LNCAP (cell line): ENCODE data around the gene MLX.

Source experiments
- TF ChIP-seq, protein P1 (sequence below): fragments of 450-650 bp; IDR thresholded peaks from 2 replicates; pipeline ENCODE4 v1.5.1; 2017; ENCODE audit warnings: mild to moderate bottlenecking

Gene MLX

GRCh38 chr17:42555122-42555622 lies 11.7 kb upstream of the MLX start:
- TF ChIP-seq, protein P1, sequence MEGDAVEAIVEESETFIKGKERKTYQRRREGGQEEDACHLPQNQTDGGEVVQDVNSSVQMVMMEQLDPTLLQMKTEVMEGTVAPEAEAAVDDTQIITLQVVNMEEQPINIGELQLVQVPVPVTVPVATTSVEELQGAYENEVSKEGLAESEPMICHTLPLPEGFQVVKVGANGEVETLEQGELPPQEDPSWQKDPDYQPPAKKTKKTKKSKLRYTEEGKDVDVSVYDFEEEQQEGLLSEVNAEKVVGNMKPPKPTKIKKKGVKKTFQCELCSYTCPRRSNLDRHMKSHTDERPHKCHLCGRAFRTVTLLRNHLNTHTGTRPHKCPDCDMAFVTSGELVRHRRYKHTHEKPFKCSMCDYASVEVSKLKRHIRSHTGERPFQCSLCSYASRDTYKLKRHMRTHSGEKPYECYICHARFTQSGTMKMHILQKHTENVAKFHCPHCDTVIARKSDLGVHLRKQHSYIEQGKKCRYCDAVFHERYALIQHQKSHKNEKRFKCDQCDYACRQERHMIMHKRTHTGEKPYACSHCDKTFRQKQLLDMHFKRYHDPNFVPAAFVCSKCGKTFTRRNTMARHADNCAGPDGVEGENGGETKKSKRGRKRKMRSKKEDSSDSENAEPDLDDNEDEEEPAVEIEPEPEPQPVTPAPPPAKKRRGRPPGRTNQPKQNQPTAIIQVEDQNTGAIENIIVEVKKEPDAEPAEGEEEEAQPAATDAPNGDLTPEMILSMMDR, result no peak

DNA sequence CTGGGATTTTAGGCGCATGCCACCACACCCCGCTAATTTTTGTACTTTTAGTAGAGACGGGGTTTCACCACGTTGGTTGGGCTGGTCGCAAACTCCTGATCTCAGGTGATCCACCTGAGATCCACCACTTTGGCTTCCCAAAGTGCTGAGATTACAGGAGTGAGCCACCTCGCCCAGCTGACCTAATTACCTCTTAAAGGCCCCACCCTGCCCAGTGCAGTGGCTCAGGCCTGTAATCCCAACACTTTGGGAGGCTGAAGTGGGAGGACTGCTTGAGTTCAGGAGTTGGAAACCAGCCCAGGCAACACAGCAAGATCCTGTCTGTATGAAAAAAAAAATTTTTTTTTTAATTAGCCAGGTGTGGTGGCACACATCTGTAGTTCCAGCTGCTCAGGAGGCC lies 7.8 kb upstream of the MLX start:
- TF ChIP-seq, protein P1, result no peak

DNA sequence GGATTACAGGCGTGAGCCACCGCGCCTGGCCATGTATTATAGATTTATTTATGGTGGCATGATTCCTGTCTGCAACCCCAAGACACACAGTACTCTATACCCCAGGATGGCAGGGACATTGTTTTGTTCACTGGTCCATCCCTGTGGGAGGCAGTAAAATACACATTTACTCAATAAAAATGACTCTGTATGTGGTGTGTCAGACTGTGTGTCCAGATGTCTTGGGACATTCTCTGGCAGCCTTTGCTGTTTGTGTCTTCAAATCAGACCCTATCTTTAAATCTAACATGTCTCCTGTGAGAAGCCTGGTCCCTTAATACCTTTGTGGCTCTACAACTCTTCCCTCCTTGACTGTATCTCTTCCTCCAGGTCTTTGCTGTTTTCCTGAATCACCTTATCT lies 6.7 kb upstream of the MLX start:
- TF ChIP-seq, protein P1, result no peak

DNA sequence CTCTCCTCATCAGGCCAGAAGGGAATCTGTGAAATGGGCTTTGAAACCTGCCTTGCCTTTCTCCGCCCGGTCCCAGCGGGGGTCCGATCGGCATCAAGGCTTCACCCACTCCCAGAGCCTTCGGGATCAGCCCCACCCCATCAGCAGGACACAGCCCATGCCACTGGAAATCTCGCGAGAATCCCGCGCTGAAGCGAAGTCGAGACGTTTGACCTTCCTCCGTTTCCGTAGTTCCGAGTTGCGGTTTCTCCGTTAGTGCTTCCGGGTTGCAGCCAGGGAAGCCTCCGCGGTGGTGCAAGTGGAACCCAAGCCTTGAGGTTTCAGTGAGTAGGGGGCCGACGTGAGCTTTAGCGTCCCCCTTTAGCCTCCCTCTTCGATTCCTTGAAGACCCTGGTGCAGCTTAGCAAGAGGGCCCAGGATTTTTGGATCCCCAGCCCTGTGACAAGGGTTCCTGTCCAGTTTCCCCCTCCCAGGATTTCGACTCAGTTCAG lies 5.0 kb upstream of the MLX start, which contains the start of gene COASY:
COASY (plus strand) TSS at position 252 of the 491 bp plus-strand sequence. CDS start 475 bp downstream, outside the sequence.
- TF ChIP-seq, protein P1, result no peak

DNA sequence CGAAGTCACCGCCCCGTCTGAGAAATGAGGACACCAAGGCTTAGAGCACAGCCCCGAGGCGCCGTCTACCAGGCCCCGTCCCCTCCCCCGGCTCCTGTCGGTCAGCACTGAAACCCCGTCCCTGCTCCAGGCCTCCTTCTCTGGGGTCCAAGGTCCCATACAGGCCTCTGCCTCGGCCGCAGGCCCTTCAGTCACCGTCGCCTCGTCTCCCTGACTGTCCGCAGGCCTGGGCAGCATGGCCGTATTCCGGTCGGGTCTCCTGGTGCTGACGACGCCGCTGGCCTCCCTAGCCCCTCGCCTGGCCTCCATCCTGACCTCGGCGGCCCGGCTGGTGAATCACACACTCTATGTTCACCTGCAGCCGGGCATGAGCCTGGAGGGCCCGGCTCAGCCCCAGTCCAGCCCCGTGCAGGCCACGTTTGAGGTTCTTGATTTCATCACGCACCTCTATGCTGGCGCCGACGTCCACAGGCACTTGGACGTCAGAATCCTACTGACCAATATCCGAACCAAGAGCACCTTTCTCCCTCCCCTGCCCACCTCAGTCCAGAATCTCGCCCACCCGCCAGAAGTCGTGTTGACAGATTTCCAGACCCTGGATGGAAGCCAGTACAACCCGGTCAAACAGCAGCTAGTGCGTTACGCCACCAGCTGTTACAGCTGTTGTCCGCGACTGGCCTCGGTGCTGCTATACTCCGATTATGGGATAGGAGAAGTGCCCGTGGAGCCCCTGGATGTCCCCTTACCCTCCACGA lies 4.3 kb upstream of the MLX start:
- TF ChIP-seq, protein P1, result no peak

DNA sequence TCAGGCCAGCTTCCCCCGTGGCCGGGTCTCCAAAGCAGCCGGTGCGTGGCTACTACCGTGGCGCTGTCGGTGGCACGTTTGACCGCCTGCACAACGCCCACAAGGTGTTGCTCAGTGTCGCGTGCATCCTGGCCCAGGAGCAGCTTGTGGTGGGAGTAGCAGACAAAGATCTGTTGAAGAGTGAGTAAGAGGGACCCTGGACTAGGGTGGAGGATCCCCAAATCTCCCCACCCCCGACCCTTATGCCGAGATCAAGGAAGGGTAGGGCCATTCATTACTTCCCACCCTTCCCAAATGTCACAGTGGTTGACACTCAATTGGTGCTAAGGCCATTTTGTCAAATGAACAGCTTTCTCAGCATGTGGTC lies 3.8 kb upstream of the MLX start:
- TF ChIP-seq, protein P1, result no peak

DNA sequence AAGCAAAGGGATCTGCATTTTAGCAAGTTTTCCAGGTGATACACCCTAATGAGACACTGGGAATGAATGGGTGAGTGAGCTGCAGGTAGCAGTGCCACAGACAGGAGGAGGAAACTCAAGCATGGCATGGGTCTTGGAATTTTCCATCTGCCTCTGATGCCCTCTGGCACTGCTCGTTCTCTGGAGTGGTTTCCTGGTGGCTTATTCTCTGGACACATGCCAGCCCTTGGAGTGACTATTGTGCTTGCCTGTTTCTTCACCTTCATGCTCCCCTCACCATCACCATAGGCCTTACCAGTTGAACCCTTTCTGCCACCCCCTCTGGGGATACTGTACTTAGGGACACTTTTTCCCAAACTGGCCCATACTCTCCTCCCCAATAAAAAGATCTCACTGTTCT lies 3.4 kb upstream of the MLX start:
- TF ChIP-seq, protein P1, result no peak
